Stimulated activated CD4-positive, alpha-beta T cell treated with anti-CD3 and anti-CD28 coated beads, Interleukin-4, amount 100 ng/mL, for 24 hours (primary cell): Measurements from ENCODE around the gene GALNT1.

Experiments used
- DNase-seq: peaks from one replicate; pipeline ENCODE4 v3.0.0-alpha.2; 2020

Gene GALNT1

DNA sequence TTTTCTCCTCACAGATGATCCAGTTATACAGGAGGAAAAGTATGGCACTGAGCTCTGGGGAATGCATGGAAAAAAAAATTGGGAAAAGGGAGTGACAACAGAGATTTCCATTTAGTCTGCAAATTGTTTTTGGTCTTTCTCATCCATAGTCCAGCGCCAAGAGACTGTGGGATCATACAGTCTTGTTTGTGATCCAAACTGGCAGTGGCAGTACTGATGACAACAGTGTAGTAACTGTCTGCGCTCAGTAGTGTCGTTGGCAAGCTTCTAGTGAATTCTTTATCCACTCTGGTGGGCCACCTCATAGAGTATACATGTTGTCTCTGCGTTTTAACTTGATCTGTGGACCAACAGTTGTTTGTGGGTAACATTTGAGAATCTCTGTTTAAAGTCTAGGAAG, 37.9 kb downstream of the GALNT1 start:
- no peak for DNase-seq

DNA sequence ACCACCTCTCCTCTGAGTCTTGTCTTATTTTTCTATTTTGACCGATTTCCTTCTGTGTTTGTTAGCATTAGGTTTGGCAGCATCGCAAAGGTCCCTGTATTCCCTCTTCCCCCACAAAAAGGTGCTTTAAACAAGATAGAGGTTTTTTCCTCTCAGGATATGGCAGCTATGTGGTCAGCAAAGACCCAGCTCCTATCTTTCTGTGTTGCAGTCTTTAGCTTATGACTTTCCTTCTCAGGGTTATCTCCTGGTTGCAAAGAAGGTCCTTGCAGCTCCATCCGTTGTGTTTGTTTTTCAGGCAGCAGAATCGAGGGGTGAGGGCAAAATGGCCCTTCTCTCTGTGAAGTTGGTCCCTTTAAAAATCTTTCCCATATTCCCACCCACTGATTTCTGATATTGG, 38.4 kb downstream of the GALNT1 start:
- no peak for DNase-seq

DNA sequence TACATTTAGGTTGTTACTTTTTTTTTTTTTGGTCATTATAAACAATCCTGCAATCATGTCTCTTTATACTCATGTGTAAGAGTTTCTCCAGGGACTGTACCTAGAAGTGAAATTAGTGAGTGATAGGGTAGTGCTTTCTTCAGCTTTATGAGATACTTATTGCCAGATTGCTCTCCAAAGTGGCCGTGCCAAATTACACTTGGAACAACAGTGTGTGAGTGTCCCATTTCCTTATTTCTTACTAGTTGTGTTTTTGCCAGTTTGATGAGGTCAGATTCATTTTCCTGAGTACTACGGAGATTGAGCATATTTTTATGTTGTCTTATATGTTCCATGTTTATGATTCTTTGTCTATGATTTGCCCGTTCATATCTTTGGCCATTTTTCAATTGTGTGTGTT, 39.2 kb downstream of the GALNT1 start:
- DNase-seq: no peak

DNA sequence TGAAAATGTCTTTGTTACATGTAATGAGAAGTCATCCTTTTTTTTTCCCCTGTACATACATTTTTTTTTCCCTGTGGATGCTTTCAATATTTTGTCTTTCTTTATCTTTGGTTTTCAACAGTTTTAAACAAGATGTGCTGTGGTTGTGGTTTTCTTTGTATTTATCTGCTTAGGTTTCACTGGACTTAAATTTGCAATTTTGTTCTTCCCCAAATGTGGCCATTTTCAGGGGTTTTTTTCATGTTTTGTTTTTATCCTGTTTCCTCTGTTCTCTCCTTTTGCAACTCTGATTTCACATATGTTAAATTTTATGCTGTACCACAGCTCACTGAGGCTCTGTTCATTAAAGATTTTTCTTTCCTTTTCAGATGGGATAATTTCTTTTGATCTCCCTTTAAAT, 41.7 kb downstream of the GALNT1 start:
- DNase-seq: no peak

DNA sequence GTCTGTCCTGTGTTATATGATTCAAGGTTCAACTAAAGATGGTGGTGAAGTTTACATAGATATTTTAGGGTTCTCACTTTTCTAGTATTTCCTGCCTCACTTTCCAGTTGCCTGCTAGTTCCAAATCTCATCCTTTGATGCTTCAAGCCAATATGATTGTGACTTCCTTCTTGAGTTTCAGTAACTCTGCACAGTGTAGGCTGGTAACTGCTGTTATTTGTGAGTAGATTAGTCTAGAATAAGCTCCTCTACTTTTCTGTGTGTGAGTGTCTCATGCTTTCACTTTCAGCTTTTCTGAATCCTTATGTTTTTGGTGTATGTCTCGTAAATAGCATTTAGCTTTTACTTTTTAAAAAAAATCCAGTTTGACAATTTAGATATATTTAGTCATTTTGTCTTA, 42.6 kb downstream of the GALNT1 start:
- no peak for DNase-seq

DNA sequence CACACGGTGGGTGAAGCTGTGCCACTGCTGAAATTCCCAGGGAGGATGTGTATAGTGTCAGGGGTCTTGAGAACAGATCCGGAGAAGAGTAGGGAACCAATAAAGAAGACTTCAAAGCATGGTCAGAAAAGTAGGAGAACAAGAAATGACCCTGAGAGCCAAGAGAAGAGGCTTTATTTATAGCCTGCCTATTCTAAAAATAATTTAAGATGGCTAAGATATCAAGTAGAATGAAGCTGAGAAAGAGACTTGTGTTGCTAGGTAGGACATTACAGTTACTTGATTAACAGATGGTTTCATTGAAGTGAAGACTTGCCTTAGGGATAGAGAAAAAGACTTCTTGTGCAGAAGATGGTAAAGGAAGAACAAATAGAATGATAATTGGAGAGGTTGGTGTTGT, 43.7 kb downstream of the GALNT1 start:
- no peak for DNase-seq

DNA sequence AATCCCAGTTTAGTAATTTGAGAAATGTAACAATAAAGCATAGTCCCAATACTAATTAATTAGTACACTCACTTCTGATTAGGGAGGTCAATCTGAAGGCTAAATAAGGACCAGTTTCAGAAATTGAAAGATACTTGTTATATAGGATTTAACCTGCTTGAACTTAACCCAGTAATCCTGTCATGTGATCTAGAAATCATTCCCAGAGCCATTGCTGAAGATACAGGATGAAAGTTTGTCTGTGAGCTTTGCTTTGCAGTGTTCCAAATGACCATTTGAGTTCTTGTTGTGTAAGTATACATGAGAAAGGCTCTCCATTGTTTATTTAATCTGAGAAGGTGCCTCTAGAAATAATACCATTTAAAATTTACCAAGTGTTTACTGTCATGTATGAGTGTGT, 52.2 kb downstream of the GALNT1 start:
- no peak for DNase-seq

DNA sequence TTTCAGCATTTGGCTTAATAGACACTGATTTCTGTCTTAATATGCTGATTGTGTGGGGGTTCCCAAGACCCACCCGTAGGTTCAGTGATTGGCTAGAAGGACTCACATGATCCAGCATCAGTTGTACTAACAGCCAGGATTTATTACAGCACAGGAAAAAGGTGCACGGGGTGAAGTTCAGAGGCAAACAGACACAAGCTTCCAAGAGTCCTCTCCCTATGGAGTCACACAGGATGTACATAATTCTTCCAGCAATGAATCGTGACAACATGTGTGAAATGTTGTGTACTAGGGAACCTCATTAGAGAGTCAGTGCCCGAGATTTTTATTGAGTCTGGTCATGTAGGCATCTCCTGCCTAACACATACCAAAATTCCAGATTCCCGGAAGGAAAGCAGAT, 52.8 kb downstream of the GALNT1 start:
- DNase-seq: no peak

DNA sequence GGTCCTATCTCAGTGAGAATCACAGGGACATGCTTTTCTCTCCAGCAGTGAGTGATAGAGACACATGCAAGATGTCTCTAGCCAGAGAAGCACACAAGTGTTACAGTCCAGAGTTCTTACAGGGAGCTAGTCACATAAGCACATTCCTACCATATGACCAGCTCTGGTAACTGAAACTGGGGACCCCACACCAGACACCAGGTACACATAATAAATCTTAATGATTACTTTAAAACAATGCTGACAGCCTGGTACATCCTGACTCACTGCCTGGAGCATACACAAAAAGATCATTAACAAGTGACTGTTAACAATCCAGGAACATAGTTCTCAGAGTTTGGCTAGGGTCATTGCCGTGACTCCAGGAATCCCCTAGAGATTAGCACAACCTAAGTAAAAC, 53.6 kb downstream of the GALNT1 start:
- DNase-seq: no peak

DNA sequence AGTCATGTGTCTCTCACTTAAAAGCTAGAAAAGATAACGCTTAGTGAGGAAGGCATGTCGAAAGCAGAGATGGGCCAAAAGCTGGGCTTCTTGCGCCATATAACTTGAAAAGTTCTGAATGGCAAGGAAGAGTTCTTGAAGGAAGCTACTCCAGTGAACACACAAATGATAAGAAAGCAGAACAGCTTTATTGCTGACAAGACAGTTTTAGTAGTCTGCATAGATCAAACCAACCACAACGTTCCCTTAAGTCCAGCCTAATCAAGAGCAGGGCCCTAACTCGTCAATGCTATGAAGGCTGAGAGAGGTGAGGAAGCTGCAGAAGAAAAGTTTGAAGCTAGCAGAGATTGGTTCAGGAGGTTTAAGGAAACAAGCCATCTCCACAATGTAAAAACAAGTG, 55.7 kb downstream of the GALNT1 start:
- DNase-seq: no peak

DNA sequence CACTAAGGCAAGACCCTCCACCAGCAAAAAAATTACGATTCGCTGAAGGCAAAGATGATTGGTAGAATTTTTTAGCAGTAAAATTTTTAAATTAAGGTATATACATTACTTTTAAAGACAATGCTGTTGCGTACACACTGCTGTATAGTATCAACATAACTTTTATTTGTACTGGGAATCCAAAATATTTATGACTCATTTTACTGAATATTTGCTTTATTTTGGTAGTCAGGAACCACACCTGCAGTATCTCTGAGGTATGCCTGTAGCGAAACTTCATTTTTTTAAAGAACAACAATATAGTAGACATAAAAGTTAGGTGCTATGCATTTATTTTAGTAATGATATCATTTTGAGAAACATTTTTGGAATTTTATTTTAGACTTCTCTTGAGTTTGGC, 57.8 kb downstream of the GALNT1 start:
- DNase-seq: no peak

DNA sequence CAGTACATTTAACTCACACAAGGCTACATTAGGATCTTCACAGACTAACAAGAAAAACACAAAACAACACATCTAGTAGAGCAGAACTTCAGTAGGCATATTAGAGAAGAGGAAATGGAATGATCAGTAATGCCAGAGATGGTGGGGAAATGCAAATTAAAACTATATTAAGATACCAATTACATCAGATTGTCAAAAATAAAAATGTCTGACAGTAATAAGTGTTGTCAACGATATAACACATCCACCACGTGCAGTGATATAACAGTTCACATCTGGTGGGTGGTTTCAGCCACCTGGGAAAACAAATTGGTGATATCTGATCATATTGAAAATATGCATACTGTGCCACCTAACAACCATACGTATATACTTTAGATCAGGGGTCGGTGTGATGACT, 59.9 kb downstream of the GALNT1 start:
- DNase-seq: no peak

DNA sequence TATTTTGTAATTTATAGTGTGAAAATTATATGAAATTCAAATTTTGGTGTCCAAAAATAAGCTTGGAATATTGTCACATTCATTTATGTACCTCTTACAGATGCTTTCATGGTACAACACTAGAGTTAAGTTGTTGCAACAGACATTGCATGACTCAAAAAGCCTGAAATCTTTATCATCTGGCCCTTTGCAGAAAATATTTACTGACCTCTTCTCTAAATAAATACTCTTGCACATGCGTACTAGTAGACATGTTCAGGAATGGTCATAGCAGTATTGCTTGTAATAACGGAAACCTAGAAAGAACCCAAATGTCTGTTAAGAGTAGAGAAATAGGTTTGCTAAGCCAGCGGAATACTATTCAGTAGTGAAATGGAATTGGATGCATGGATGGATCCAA, 60.4 kb downstream of the GALNT1 start:
- DNase-seq: no peak

DNA sequence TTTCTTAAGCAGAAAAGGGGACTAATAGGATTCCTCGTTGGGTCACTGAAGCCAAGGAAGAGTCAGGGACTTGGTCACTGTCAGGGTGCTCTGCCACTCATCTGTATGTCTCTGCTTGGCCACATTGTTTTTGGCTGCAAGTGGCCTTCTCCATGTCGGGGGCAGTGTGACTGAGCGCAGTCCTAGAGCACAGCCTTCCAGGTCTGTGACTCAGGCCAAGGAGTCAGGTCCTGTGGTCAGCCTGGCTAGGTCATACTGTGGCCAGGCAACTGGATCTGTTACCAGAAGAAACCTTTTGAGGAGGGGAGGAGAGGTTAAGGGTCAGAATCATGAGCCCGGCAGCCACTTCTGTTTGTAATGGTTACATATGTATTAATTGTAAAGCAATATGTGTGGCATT, 61.3 kb downstream of the GALNT1 start:
- no peak for DNase-seq

DNA sequence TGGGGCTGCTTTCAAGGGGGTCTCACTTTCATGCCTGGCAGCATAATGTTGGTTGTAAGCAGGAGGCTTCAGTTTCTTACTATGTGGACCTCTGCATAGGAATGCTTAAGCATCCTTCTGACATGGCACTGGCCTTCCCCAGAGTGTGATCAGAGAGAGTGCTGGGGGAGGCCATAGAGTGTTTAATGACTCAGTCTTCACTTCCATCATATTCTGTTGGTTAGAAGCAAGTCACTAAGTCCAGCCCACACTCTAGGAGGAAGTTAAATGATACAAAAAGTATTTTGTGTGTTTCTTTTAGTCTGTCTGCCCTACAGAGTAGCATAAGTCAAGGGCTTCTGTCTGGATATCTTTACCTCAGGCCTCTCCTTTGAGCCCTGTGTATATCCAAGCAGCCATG, 64.9 kb downstream of the GALNT1 start:
- DNase-seq: no peak

DNA sequence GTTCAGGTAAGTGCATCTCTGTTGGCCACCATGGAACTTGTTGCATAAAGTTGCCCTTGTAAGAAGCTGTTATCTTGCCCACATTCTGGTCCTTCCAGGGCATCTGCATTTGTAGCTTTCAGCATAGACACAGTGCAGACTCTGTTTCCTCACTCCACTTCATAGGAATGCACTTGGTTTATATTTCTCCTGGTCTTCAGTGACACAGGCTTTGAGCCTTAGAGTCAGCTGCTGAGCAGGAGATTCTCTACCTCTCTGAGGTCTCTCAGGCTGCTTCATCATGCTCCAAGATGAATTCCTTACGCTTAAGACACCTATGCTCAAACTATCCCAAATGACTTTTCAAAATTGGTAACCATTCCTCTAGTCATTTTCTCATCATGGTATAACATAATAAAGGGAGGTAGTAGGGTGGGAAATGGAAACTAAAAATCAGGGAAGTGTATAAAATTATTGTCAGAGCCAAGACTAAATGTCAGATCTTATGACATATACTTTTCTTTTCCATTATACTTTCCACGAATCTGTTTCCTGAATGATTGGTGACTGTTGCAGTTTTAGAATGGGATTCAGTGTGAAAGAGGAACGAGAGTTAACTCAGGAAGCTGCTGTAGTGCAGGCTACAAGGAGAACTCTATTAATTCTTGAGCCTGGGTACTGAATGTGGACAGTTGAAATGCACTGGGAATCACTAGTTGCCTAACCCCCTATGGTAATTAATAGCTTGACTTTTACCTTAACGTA, 72.0 kb downstream of the GALNT1 start:
- DNase-seq: no peak

DNA sequence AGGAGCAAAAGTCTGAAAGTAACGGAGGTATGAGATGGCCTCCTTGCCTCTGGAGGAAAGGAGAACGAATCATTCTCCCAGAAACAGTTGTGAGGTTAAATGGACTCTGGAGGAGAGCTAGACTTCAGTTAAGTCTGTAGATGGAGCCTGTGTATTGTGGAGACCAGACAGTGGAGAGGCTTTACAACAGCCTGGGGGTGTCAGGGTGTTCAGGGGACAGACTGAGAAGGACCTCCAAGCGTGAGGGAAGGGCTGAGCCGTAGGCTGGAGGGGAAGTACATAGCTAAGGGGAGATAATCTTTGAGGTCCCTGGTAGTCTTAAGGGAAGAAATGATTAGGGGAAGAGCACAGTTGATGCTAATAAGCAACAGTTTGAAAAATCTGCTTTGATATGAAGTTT, 76.6 kb downstream of the GALNT1 start:
- no peak for DNase-seq

DNA sequence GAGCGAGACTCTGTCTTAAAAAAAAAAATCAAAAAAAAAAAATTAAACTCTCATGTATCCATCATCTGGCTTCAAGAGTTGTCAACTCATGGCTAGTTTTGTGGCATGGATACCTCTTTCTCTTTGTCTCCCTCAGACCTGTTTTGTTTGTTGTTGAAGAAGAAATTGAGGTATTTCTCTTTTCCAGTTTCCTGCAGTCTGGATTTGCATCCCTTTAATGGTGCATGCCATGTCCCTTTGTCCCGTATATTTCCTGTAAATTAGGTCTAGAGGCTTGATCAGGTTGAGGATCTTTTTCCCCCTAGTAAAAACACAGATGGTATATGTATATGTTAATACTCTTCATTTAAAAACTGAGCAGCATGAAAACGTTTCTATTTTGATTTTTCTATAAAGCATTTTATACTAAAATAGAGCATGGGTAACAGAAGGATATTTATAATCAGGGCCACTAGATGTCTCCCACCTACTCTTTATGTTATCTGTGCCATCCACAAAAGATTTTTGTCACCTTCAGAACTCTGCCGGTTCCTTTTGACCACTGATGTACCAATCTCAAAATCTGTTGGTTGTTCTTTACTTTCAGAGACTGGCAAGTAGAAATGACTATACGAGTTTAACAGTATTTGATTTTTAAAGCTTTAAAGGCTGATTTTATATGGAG, 80.1 kb downstream of the GALNT1 start:
- DNase-seq: no peak

DNA sequence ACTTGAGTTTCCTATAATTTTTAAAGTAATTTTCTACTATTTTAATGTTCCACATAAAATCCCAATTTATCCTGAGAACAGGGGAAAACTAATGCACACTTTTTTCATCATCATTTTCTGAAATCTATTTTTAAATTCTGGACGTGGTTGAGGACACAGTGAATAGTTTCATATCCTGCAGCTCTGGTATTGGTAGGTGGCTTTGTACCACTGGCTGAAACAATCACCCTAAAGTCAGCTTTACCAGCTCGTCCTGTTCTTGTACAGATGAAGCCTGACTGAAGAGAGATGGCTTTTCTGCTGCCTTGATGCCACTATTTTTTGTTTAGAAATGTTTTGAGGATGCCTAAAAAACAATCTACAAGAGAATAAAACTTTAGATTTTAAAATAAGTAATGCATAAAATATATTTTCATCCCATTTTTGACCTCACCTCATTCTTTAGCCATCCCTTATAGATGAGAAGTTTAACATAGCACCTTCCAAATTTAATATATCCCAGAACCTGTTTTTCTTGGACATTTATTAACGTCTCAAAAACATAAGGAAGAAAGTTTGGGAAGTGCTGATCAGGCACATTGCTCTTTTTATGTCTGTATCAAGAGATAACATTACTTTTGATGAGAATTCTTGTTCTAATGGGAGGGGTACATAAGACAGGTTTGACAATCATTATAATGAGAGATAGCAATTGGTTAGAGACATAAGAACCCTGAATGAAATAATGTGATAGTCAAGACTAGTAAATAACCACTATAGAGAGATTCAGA, 80.9 kb downstream of the GALNT1 start:
- no peak for DNase-seq

DNA sequence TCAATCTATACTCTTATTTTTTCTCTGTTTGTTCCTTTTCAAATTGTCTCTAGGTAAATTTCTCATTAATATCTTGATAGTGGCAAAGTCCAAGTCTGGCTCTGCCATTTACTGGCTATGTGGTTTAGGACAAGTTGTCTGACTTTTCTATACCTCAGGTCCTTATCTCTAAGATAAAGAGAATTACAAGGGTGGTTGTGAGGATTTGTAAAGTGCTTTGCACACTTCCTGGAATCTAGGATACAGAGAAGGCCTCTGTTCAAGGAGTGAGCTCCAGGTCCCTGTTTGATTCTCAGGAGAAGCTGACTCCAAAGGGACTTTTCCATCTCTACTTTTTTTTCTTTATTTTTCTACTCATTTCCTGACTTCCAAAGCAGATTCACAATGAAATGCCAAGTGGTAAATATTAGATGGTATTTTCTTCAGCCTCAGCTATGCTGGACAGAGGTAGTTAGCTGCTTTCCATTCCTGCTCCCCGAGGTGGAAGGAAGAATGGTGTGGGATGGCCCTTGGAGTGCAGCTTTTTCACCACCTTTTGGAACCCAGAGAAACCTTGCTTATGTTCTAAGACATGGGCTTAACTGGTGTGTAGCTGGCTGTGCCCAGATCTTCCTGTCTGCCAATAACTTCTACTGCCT, 90.5 kb downstream of the GALNT1 start:
- DNase-seq: no peak

DNA sequence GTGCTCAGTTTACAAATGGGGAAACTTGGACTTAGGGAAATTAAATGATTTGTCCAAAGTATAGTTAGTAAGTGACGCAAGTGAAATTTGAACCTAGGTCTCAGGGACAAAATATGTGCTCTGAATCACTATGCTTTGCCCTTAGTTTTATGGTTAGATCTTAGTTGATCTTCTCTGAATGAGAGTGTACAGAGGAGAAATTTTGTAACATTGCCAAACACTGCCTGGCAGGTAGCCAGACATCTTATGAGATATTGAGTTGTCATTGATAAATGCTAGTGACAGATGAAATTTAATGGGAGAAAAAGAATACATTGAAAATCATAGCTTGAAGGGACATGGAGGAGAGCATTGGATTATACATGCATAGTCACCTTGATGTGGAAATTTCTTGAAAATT, 91.4 kb downstream of the GALNT1 start:
- DNase-seq: no peak

DNA sequence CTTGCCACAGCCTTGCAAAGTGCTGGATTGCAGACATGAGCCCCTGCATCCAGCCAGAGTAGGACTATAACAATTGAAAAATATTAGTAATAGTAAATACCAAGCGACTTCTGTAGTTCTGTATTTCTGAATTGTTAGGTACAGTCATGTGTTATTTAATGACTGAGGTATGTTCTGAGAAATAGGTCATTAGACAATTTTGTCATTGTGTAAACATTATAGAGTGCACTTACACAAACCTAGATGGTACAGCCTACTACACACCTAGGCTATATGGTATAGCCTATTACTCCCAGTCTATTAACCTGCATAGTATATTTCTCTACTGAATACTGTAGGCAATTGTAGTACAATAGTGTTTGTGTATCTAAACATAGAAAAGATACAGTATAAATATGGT, 92.1 kb downstream of the GALNT1 start:
- DNase-seq: no peak

DNA sequence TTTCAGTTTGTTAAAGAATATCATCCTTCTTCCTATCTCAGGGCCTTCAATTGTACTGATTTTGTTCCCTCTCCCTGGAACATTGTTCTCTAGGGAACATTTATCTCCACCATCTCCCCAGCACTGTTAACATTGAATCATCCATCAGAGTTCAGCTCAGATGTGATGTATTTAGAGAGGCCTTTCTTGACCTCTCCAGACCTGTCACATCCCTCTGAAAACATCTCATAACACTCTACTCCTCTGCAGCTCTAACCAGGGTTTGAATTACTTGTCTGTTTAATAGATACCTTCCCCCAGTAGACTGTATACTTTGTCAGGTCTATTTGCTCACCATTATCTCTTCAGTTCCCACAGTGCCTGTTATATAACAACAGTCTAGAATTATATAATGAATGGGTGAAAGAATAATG, 98.6 kb downstream of the GALNT1 start:
- DNase-seq: no peak
